Stimulated activated CD8-positive, alpha-beta memory T cell treated with anti-CD3 and anti-CD28 coated beads, Interleukin-12 subunit alpha, Interleukin-12 subunit beta, amount 100 ng/mL, for 1 hour (primary cell): ENCODE results near the gene TOM1.
"Not testable (repeated sequence)": the region's sequence is repeated elsewhere in the genome, so short reads cannot be mapped to it uniquely, and the experiment has no call there.

Experiments
- DNase-seq: peaks from one replicate; pipeline ENCODE4 v3.0.0-alpha.2; 2020; ENCODE audit warnings: low read depth

Gene TOM1

GRCh38 chr22:35396622-35397021, 96.9 kb downstream of the TOM1 start:
- not testable (repeated sequence) for DNase-seq

- DNase-seq = no peak
These were observed 97.6 kb downstream of the TOM1 start for GRCh38 chr22:35397095-35397904.
